Suprapubic skin (tissue), 4 donors: ENCODE data around the gene HERPUD1. TPM values are rescaled to one million over a fixed set of nuclear protein-coding genes. Genes with fewer than 3 reads are reported as not detected.
"Not testable (repeated sequence)": the region's sequence is repeated elsewhere in the genome, so short reads cannot be mapped to it uniquely, and the experiment has no call there.

Experiments
- DNase-seq, 2 donors: peaks; one replicate each; pipeline ENCODE4 v3.0.0-alpha.2; 2019; ENCODE audit warnings: low spot score in 2 of 2
- H3K27ac ChIP-seq: fragments of 200-600 bp; sonication (generic); one replicate; pipeline ENCODE4 v1.5.1; 2019
- H3K27me3 ChIP-seq: fragments of 200-600 bp; sonication (generic); one replicate; pipeline ENCODE4 v1.5.1; 2019
- H3K36me3 ChIP-seq: fragments of 200-600 bp; sonication (generic); one replicate; pipeline ENCODE4 v1.5.1; 2019
- H3K4me1 ChIP-seq: fragments of 200-600 bp; sonication (generic); one replicate; pipeline ENCODE4 v1.5.1; 2019
- H3K4me3 ChIP-seq: fragments of 200-600 bp; sonication (generic); one replicate; pipeline ENCODE4 v1.5.1; 2019; ENCODE audit warnings: mild to moderate bottlenecking
- H3K9me3 ChIP-seq: fragments of 200-600 bp; sonication (generic); one replicate; pipeline ENCODE4 v1.5.1; 2019
- CTCF ChIP-seq, 2 donors: fragments of 200-600 bp in 1 of 2; fragments of 450-650 bp in 1 of 2; sonication (generic) in 1 of 2; IDR thresholded peaks; one replicate each; pipeline ENCODE4 v1.5.1; 2016 to 2019; ENCODE audit warnings: antibody characterized with exemption in 2 of 2, mild to moderate bottlenecking in 1 of 2, moderate library complexity in 1 of 2
- EP300 ChIP-seq: sonication (generic); formaldehyde crosslinking; IDR thresholded peaks from one replicate; pipeline ENCODE4 v1.6.1; 2017; ENCODE audit warnings: antibody characterized with exemption
- POLR2A ChIP-seq, 2 donors: fragments of 450-650 bp; IDR thresholded peaks; one replicate each; pipeline ENCODE4 v1.6.1; 2017; ENCODE audit warnings: antibody characterized with exemption in 2 of 2, mild to moderate bottlenecking in 2 of 2, moderate library complexity in 2 of 2
- POLR2AphosphoS5 ChIP-seq, 3 donors: sonication (generic); formaldehyde crosslinking; IDR thresholded peaks; one replicate each; pipeline ENCODE4 v1.6.1; 2017; ENCODE audit warnings: antibody characterized with exemption in 3 of 3
- WGBS: methylation state at CpG from one replicate; pipeline ENCODE4 v1.1.5; 2018; 5-methylcytosine and 5-hydroxymethylcytosine counted together
- total RNA-seq, 4 donors: library from RNA; depleted of rRNA; stranded (reverse); fragments of >200 nt; gene quantifications; one replicate each; pipeline ENCODE4 v1.1.0, GENCODE V29; 2016

HERPUD1 gene
- total RNA-seq, 4 donors from 2014 or later = 146 to 246 (median 160) TPM

GRCh38 chr16:56970934-56971767, 39.2 kb downstream of the HERPUD1 start:
- TF ChIP-seq EP300 (no peak), CTCF (IDR thresholded peaks at IDR 0.05) (no peak), POLR2A (IDR thresholded peaks at IDR 0.05) (no peak), POLR2AphosphoS5 (IDR thresholded peaks at IDR 0.05) (no peak)
- Histone ChIP-seq H3K27ac (no peak overlapping the region), H3K36me3 (no peaks in the 10 kb centered on the region), H3K4me1 (no peaks in the 10 kb centered on the region), H3K9me3 (no peaks in the 10 kb centered on the region), H3K27me3 (no peaks in the 10 kb centered on the region), H3K4me3 (no peak overlapping the region)
- DNase-seq = no peak
- whole genome bisulfite sequencing = 50% methylated on average over 6 of the region's 8 CpGs

- no peak for DNase-seq
- WGBS = 96% methylated on average over 3 of the region's 3 CpGs
- TF ChIP-seq POLR2AphosphoS5 (IDR thresholded peaks at IDR 0.05) = no peak
- TF ChIP-seq POLR2A (IDR thresholded peaks at IDR 0.05) = no peak
- no peak for TF ChIP-seq EP300
- no peak for TF ChIP-seq CTCF (IDR thresholded peaks at IDR 0.05)
- Histone ChIP-seq H3K36me3 (no peaks in the 10 kb centered on the region), H3K4me3 (no peak overlapping the region), H3K9me3 (no peaks in the 10 kb centered on the region), H3K4me1 (no peaks in the 10 kb centered on the region), H3K27ac (no peak overlapping the region), H3K27me3 (no peaks in the 10 kb centered on the region)
Measured at GRCh38 chr16:56971768-56972043, 39.8 kb downstream of the HERPUD1 start.

- Histone ChIP-seq H3K27ac (no peak overlapping the region), H3K4me1 (no peaks in the 10 kb centered on the region)
Measured at GRCh38 chr16:56972403-56973293, 40.7 kb downstream of the HERPUD1 start.

GRCh38 chr16:56973294-56973689, 41.4 kb downstream of the HERPUD1 start:
- no peak for DNase-seq
- Histone ChIP-seq H3K36me3 (no peaks in the 10 kb centered on the region), H3K27me3 (no peaks in the 10 kb centered on the region), H3K4me1 (no peaks in the 10 kb centered on the region), H3K27ac (no peak overlapping the region), H3K9me3 (no peaks in the 10 kb centered on the region), H3K4me3 (no peak overlapping the region)
- 93% methylated on average over 8 of the region's 9 CpGs for WGBS
- no peak for TF ChIP-seq EP300

More at GRCh38 chr16:56972403-56973293, 40.7 kb downstream of the HERPUD1 start:
- H3K36me3 ChIP-seq = no peaks in the 10 kb centered on the region
- no peak for DNase-seq
- no peak overlapping the region for H3K4me3 ChIP-seq
- H3K27me3 ChIP-seq = no peaks in the 10 kb centered on the region
- TF ChIP-seq EP300 (no peak), POLR2AphosphoS5 (IDR thresholded peaks at IDR 0.05) (no peak), CTCF (IDR thresholded peaks at IDR 0.05) (no peak), POLR2A (IDR thresholded peaks at IDR 0.05) (no peak)
- no peaks in the 10 kb centered on the region for H3K9me3 ChIP-seq
- 71% methylated on average over 18 of the region's 18 CpGs for WGBS

- 87% methylated on average over 7 of the region's 7 CpGs for WGBS
- not testable (repeated sequence) for H3K27ac ChIP-seq, H3K27me3 ChIP-seq, H3K36me3 ChIP-seq, DNase-seq, H3K4me3 ChIP-seq, H3K9me3 ChIP-seq, H3K4me1 ChIP-seq
Measured at GRCh38 chr16:56973899-56974298, 42.0 kb downstream of the HERPUD1 start.

- no peak for TF ChIP-seq EP300
- no peak for TF ChIP-seq POLR2A (IDR thresholded peaks at IDR 0.05)
- no peak for TF ChIP-seq CTCF (IDR thresholded peaks at IDR 0.05)
- no peak for TF ChIP-seq POLR2AphosphoS5 (IDR thresholded peaks at IDR 0.05)
- WGBS = 91% methylated on average over 9 of the region's 9 CpGs
Measured at GRCh38 chr16:56974549-56975300, 42.8 kb downstream of the HERPUD1 start.

More at GRCh38 chr16:56974549-56975300, 42.8 kb downstream of the HERPUD1 start:
- no peaks in the 10 kb centered on the region for H3K27me3 ChIP-seq
- H3K36me3 ChIP-seq = no peaks in the 10 kb centered on the region
- H3K27ac ChIP-seq = no peak overlapping the region
- no peak for DNase-seq
- H3K4me1 ChIP-seq = no peaks in the 10 kb centered on the region
- no peaks in the 10 kb centered on the region for H3K9me3 ChIP-seq
- no peak overlapping the region for H3K4me3 ChIP-seq
